OCI-M2 (cell line): ENCODE measurements around the gene NCAPD2.
"Not testable (repeated sequence)": the region's sequence is repeated elsewhere in the genome, so short reads cannot be mapped to it uniquely, and the experiment has no call there.

ENCODE experiments used
- DNase-seq: peaks from one replicate; lab custom pipeline; 2025; ENCODE audit not compliant: unreplicated experiment; lab: John Stamatoyannopoulos, UW

NCAPD2 gene

DNA sequence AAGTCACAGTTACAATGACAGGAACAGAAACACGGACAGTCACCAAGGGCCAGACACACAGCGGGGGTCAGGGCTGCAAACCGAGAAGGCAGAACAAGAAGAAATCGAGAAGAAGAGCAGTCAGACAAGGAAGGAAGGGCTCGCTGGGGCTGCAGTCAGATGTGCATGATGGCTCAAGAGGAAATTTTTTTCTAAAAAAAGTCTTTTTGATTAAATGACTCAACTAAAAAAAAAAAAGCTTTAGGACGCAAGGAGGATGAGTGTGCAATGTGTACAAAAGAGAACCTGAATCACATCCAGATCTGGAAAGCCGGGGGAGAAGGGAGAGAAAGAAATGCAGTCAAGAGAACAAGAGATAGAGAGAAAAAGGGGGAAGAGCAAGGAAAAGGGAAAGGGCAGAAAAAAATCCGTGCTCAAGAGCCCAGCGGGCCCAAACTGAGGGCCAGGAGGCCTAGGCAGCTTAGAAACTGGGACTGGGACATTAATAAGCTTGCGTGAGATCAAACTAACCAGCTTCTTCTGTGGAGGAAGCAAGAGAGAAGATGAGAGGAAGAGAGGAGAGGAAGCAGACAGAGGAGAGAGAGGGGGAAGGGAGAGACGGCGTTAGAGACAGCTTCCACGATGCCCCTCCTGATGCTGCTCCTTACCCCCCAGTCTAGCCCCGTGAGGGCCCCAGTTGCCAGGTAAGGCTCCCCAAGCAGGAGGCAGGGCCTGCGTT lies 55.2 kb downstream of the NCAPD2 start:
- DNase-seq, result no peak

DNA sequence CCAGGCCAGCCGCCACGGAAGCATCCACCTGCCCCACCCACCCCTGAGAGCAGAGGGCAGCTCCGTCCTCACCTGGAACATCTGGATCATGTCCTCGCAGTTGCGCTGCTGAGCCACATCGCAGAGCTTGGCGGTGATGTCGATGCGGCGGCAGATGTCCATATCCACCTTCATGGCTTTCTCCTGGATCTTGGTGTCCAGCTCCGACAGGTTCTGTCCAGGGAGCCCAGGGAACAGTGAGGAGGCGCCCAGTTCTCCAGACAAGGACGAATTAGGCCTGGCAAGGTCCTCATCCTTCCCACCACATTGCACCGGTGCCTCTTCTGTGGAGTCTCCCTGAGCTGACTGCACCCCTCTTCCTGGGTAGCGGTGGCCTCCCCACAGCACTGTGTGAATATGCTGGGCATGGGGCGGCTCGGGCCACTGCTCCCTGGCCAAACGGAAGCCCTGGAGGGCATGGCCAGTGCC lies 55.8 kb downstream of the NCAPD2 start:
- DNase-seq, result no peak

DNA sequence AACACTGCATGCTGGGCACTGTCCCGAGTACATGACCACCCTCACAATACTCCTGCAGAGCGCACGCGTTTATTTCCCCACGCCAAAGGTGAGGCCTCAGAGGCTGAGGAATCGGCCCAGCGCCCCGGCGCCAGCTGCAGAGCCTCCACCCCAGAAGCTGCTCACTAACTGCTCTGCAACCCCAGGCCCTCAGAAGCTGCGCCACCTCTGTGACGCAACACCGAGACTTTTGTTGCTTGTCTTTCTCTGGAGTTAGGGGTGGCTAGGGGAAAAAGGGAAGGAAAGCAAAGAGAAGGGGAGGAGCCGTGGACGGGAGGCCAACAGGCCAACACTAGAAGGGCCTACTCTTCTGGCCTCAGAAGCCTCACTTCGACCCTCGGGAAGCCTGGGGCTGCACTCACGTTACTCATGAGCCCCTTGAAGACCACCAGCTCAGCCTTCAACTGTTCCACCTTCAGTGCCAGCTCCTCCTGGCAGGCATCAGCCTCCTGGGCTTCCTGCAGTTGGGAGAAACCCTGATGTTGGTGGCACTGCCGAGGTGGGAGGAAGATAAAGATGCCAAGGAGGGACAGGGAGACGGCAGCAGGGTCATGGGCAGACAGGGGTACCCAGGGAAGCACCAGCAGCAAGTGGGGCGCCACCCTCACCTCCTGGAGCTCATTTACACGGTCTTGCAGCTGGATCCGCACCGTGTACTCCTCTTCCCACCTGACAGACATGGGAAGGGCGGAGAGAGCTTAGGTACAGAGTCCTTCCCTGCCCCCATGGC lies 56.6 kb downstream of the NCAPD2 start:
- no peak for DNase-seq

DNA sequence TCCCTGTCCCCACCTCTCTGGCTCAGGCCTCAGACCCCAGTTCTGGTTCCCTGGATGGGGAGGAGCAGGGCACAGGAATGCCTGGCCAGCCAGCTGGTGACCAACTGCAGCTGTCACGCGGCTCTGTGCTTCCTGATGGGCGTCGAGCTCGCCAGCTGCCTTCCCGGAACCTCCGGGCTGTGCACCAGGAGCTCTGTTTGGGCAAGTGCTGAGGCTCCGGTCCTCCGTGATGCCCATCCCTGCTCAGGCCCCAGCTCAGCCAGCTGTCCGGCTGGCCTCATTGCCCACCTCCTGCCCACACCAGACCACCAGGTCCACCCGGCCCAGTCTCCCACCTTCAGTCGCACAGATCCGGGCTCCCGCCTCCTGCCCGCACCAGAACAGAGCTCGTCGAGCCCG lies 57.2 kb downstream of the NCAPD2 start:
- no peak for DNase-seq

DNA sequence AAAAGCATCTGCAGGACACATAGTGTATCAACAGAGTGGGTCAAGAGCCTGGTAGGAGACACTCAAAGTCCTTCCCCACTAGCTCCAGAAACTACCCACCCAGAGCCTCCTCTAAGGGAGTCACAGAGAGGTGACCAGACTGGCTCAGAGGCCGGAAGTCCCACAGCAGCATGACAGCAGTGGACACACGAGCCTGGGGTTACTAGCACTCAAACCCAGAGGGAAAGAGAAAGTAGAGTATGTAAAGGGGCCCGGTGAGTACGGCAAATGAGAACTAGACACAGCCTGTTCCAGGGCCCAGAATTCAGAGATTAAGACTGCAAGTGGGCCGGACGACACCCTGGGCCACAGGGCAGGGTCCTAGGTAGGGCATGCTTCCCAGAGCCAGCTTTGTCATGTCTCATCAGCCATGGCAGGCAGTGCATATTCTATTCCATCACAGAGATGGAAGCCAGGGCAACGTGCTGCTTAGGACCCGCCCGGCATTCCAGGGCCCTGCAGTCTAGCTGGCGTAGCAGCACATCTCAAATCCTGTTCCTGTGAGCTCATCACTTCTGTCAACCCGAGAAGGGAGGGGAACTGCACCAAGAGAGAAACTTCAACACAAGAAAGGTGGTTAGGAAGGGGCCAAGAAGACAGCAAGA lies 57.7 kb downstream of the NCAPD2 start:
- DNase-seq, result no peak

DNA sequence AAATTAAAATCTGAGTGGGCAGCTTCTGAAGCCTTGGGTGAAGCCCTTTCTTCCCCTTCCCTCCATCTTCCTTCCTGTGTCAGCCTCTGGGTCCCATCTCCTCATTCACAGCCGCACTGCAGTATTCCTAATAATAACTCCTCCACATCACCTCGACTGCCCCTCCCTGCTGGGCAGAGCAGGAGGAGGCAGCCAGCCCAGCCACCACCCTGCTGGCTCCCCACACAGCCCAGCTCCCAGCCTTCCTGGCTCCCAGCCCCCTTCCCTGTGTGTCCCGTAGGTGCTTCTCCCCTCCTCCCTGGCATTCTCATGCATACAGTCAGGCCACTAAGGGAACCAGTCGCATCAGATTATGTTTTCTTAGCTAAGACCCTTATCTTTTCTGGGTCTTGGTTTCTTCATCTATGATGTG lies 58.2 kb downstream of the NCAPD2 start:
- DNase-seq, result no peak

DNA sequence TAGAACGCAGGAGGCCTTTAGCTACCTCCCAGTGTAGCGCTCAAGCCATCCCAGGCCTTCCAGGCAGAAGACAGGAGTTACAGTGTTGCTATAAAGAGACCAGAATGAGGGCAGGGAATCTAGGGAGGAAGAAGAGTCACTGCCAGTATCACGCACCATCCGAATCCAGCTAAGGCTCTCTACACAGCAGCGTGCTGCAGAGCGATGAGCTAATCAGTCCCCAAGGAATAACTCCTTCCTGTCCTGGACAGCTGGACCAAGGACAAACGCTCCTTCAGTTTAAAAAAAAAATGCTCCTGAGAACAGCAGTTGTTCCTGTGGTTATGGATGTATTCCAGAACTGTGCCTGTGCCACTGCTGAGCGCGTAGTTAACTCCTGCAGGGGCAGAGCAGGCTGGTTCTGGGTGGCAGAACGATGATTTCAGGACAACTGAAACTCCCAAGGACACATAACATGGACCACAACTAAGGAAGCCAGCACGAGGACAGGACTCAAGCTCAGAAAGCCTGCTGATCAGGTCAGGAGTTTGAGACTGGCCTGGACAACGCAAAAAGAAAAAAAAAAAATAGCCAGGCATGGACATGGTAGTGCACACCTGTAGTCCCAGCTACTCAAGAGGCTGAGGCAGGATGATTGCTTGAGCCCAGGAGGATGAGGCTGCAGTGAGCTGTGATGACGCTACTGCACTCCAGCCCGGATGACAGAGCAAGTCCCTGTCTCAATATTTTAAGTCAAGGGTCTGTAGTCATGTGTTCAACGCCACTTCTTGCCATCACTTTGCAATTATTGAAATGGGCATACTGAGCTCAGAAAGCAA lies 59.4 kb downstream of the NCAPD2 start:
- DNase-seq, result no peak

DNA sequence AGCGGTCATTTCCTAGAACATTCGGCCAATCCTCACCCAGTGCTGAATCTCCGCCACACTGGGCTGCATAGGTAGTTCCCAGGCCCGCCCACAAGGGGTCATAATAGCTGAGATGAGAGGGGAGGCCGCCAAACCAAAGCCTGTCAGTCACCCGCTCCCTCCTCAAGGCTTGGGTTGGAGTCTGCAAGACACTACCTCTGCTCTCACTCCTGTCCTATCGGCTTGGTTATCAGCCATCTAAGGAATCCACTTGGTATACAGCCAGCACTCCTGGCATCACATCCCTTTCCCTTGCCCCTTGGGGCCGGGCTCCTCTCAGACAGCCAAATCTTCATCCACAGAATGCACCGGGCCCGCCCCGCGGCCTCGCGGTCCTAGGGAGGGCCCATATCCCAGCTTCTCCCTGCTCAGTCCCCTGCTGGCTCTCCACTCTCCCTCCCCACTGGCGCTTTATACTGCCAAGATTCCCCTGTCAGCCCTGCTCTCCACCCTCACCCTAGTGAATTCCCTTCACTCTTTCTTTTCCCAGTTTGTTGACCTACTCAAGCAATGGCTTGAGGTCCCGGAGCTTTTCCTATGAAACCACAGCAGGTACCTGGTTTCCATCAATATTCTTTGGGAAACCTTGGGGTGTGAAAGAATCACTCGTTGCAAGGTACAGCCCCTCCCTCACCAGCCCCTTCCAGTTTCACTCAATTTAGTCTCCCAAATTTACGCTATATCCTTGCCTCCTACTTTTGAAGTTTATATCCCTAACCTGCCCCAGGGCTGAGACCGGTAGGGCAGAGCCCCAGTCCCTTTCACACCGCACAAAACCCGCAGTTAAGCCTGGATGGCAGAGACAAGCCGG lies 60.5 kb downstream of the NCAPD2 start:
- no peak for DNase-seq

DNA sequence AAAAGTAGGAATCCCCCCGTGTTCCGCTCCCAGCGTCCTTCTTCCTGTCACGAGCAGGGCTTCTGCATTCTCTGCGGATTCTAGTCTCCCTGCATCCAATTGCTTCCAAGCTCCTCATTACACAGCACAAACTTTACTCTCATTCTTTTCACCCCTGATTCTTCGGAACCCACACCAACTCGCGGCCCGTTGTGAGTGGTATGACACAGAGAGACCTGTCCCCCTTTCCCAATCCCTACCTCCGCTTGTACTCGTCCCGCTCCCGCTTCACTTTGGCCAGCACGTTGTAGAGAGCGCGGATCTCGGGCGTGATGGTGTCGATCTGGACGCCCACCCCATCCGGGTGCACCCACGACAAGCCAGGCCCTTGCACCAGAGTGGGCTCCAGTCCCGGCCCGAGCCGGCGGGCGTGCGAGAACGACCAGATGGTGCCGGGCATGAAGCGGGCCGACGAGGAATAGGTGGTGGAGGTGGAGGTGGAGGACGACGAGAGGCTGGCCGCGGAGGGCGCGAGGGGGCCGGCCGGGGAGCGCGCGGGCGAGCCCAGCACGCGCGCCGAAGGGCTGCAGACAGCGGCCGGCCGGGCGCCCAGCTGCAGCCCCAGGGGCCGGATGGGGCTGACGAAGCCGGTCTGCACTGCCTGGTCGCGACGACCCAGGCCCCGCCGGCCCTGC lies 61.3 kb downstream of the NCAPD2 start:
- DNase-seq, result no peak

DNA sequence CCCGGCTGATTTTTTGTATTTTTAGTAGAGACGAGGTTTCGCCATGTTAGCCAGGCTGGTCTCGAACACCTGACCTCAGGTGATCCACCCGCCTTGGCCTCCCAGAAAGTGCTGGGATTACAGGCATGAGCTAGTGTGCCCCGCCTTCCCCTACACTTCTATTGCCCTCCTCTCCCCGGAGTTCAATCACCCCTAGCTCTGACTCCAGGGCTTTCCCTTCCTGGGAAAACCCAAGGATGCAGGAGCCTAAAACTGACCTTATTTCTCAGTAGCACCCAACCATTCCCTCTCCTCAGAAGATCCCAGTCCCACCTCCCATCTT lies 62.6 kb downstream of the NCAPD2 start:
- DNase-seq, result not testable (repeated sequence)

DNA sequence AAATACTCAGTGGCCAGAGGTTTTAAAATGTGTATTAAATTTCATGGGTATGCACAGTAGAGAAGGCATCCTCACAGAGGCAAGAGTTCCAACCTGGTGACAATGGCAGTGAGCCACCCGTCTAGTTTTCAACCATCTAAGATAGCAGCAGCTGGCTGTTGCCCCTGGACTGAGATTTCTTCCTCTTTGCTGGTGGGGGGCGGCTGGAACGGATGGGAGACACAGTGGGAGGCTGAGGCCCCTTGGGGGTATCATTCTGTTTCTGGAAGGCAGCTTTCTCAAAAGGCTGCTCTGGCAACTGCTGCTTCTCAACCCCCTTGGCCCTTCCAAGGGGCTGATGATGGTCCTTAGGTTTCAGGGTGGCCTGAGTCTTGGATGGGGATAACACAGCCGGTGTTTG lies 63.0 kb downstream of the NCAPD2 start:
- DNase-seq, result no peak

DNA sequence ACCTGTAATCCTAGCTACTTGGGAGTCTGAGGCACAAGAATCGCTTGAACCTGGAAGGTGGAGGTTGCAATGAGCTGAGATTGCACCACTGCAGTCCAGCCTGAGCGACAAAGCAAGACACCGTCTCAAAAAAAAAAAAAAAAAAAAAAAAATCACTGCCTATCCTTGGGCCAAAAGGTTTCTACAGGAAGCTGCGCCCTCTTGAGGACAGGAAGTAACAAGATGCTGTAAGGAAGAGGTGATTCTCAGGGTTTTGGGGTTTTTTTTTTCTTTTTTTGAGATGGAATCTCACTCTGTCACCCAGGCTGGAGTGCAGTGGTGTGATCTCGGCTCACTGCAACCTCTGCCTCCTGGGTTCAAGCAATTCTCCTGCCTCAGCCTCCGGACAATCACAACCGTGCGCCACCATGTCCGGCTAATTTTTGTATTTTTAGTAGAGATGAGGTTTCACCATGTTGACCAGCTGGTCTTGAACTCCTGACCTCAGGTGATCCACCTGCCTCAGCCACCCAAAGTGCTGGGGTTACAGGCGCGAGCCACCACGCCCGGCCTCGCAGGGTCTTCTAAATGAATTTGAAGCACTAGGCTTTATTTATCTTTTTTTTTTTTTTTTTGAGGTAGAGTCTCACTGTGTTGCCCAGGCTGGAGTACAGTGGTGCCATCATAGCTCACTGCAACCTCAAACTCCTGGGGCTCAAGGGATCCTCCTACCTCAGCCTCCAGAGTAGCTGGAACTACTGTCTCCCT lies 64.3 kb downstream of the NCAPD2 start:
- not testable (repeated sequence) for DNase-seq

DNA sequence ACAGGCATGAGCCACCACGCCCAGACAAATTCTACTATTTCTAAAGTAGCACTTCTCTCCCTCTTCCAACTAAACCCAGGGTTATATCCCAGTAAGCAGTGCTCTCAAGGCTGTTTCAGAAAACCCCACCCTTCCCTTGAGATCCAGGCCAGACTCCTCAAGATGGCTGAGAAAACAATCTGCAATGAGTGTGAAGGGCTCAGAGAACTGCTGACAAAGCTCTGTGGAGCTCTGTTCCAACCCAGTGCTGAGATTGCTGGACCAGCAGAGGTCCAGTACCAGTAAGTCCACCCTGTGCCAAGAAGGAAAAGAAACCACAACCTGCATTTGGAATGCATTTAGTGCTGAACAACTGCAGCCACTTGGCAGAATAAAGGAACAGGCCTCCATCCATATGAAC lies 65.6 kb downstream of the NCAPD2 start:
- DNase-seq, result no peak

DNA sequence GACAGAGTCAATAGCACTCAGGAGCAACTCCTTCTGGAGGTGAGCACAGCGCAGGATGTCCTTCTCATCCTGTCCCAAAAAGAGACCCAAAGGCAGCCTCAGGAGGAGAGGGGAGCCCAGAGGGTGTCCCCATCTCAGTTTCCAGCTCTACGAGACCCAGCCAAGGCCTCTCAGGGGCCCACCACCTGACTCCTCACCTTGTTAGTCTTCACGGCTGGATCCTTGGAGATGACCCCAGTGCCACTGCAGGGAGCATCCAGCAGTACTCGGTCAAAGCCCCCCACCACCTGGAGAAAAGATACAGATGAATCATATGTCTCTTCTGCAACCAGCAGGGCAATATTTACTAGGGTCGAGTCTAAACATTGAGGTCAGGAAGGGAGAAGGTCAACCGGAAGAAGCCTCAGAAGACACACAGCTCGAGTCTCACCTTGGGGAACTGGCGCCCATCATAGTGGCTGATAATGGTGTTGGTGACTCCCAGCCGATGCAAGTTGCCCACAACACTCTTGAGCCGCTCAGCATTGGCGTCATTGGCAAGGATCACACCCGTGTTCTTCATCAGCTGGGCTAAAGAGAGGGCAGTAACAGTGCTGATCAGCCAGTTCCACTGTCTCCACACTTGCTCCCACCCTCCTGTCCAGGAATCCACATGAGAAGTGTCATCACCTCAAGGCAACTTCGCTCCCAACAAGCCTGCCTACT lies 66.8 kb downstream of the NCAPD2 start:
- no peak for DNase-seq

DNA sequence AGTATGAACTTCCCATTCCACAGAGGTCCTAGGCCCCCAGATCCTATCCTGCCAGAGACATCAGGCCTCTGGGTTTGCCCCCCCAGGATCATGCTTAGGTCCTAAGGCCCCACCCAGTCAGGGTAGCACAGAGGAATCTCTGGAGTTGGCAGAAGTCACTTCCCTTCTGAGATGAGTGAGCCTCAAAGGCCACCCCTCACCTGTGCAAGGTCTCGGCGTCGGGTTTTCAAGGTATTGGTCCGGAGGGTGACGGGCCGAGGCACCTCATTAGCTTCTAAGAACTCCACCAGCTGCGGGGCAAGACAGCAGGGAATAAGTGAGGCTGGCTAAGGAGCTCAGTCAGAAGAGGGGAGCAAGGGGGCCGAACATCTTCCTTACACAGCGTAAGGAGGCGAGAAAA lies 69.0 kb downstream of the NCAPD2 start:
- DNase-seq, result no peak

DNA sequence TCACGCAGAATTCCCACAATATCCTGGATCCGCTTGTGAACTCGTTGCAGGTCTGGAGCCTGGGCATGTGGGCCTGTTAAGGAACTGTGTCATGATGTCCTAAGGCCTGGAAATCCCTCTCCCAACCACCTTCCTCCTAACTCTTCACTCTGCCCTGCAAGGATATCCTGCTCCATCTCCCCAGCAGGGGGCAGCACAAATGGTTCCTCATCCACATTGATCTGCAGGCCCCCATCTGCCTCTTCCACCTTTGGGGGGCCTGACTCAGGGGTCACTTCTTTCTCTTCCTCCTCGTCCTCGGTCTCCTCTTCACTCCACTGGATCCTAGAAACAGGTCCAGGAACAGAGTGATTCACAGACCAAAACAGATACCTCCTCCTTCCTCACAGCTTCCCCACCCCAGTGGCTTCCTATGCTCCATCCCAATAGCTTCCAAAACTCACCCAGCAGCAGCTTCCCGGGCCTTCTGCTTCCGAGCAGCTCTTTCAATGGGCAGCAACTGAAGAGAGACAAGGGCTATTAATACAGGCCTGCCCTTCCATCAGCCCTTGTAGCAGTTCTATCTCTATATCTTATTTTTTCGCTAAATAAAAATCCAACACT lies 69.6 kb downstream of the NCAPD2 start:
- DNase-seq, result no peak

DNA sequence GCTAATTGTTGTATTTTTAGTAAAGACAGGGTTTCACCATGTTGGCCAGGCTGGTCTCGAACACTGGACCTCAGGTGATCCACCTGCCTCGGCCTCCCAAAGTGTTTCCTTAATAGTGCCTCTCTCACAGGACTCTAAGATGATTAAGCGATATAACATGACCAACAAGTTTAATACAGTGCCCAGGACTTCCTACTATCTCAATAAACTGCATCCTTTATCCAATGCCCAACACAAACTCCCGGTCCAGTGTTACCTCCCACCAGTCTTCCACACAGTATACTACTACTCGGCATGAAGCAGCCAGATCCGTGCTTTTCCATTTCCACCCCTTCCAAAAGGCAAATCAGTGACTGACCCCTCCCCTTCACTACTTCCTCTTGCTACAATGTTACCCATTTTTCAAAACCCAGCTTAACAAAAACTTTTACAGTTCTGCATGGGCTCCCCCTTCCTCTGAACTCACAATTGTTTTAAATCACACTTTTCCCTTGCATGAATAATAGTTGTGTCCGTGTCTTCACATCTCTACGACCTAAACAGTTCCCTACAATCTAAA lies 73.3 kb downstream of the NCAPD2 start:
- no peak for DNase-seq

DNA sequence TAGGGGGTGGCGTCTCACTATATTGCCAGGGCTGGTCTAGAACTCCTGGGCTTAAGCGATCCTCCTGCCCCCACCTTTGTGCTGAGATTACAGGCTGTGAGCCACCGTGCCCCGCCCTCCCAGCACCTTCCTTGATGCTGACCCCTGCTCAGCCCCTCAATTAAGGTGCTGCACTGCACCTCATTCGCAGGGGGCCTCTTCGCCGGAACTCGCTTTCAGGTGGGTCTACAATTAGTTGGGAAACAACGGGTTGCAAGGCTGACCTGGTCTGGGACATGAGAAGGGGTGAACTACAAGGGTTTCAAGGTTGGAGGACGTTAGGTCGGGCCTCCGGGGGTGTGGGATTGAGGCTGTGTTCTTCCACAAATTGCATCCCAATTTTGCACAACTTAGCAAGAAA lies 75.4 kb downstream of the NCAPD2 start:
- DNase-seq, result no peak
